Measurements from ENCODE around the gene PNMT.

PNMT gene, protein sequence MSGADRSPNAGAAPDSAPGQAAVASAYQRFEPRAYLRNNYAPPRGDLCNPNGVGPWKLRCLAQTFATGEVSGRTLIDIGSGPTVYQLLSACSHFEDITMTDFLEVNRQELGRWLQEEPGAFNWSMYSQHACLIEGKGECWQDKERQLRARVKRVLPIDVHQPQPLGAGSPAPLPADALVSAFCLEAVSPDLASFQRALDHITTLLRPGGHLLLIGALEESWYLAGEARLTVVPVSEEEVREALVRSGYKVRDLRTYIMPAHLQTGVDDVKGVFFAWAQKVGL

GRCh38 chr17:39667945-39668924 lies at the start of gene PNMT:
PNMT (plus strand) TSS chr17:39668453; CDS start chr17:39668476, 23 bp downstream.
- DNase-seq, result peak; percentile 19

DNA sequence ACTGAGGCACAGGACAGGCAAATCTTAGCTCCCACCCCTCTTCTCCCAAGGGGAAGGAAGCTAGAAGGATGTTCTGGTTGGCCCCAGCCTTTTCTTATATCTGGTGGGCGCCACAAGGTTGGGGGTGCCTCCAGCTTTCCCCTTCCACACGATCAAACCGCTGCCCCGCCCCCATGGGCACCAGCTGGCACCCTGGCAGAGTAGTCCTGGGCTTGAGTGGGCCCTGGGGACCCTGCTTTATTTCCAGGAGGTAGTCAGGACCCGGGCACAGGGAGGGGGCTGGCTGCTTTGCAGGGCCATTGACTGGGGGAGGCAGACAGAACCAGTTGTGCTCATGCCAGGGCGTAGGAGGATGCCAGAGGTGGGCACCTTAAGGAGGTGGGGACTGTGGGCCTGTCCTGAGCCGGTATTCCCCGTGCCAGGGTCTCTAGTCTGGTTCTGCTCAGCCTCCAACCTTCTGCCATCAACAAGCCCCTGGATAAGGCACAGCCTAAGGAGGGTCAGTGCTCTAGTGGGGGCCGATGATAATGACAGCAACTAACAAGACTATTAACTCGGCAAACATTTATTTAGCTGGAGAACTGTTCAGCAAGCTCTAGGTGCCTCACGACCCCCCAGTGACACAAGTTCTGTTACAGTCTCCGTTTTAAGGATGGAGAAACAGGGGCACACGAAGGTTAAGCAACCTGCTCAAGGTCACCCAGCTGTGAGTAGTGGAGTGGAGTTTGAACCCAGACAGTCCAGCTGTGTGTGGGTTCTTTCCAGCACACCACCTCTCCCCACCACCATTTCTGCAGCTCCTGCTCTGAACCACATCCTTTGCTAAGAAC lies 49.1 kb upstream of the PNMT start:
- no peak for DNase-seq

GRCh38 chr17:39619786-39620101 lies 48.5 kb upstream of the PNMT start:
- no peak for DNase-seq

GRCh38 chr17:39621523-39622379 lies 46.5 kb upstream of the PNMT start:
- peak; percentile 92 for DNase-seq

DNA sequence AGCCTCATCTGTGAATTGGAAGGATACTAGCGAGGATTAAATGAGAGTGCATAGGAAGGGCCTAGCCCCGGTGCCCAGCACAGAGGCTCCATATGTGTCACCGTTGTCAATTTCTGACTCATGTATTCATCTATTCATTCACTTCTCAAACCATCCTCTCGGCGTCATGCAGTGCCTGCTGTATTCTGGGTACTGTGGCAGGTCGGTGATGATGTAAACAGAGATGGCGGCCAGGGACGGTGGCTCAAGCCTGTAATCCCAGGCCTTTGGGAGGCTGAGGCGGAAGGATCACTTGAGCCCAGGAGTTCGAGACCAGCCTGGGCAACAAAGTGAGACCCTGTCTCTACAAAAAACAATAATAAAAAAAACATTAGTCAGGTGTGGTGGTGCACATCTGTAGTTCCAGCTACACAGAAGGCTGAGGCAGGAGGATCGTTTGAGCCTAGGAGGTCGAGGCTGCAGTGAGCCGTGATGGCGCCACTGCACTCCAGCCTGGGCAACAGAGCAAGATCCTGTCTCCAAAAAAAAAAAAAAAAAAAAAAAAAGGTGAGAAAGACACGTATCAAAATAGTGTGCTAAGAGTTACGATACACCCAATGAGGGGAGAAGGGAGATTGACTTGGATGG lies 45.8 kb upstream of the PNMT start:
- DNase-seq, result no peak

DNA sequence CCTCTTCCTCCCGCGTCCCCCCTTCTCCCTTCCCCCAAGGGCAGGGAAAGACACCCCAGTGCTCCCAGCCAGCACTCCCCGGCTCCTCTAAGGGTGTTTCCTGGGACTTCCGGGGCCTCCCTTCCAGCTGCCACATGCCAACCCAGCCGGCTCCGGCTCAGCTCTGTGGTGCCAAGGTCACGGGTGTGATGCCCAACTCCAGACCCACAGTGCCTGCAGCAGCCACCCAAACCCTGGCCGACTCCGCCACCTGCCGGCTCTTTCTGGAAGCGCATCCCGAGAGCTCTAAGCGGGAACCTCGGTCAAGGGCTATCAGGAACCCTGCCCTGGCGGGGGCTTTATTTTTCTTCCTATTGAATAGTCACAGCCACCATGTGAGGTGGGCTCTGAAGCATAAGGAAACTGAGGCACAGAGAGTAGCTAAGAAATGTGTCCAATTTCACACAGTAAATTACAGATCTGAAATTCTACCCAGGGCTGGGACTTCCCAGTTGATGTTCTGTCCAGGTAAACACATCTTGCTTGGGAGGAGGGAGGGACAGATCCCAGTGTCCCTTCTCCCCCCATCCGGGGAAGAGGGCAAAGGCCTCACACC lies 44.8 kb upstream of the PNMT start:
- peak; percentile 88 for DNase-seq

DNA sequence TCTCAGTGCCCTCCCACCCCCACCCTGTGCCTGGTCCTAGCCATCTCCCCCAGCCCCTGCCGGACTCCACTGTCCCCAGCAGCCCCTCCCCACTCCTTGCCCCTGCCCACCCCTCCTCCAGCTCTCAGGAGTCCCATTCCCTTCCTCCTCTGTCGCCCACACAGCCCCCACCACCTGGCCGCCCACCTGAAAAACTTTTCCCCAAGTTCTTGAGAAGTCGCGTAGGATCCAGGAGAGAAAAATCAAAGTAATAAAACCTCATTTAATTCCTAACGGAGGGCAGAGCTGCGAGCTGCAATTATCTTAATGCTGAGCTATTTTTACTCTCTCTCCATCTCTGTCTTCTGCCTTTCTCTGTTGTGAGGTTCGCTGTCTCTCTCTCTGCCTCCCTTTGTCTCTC lies 43.9 kb upstream of the PNMT start:
- no peak for DNase-seq

GRCh38 chr17:39625198-39625785 lies 43.0 kb upstream of the PNMT start:
- no peak for DNase-seq

DNA sequence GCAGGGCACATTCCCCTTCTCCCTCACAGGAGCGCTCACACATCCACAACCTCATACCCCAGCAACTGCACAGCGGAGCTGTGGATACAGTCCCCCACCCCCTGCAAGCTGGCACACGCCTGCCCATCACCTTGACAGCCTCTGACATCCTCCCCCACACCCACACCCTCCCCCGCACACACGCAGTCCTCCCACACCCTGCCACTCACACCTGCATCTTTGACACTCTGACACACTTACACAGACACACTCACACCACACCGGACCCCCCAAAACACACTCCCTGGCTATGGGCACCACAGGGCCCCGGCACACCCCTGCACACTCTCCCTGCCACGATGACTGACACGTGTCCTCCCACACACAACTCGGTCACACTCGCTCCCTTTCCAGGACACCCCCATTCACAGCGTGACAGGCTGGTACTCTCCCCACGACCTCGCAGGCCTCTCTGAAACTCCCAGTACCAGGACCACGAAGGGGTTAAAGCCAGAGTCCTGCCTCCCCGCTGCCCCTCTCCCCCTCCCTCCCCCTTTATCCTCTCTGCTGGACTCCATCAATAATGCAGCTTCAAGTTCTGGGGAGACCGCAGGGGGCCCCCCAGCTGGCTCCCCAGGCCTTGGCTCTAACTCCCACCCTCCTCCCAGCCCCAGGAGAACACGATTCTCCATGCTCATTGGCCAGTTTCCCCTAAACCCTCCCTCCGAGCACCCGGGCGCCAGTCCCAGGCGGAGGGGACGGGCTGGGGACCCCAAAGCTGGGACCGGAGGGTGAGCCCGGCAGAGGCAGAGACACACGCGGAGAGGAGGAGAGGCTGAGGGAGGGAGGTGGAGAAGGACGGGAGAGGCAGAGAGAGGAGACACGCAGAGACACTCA lies 41.8 kb upstream of the PNMT start, which contains the start of gene PPP1R1B:
TSS of gene PPP1R1B (plus strand) at position 782 of the 876 bp plus-strand sequence. CDS start 441 bp downstream, outside the sequence.
- peak; percentile 59 for DNase-seq

DNA sequence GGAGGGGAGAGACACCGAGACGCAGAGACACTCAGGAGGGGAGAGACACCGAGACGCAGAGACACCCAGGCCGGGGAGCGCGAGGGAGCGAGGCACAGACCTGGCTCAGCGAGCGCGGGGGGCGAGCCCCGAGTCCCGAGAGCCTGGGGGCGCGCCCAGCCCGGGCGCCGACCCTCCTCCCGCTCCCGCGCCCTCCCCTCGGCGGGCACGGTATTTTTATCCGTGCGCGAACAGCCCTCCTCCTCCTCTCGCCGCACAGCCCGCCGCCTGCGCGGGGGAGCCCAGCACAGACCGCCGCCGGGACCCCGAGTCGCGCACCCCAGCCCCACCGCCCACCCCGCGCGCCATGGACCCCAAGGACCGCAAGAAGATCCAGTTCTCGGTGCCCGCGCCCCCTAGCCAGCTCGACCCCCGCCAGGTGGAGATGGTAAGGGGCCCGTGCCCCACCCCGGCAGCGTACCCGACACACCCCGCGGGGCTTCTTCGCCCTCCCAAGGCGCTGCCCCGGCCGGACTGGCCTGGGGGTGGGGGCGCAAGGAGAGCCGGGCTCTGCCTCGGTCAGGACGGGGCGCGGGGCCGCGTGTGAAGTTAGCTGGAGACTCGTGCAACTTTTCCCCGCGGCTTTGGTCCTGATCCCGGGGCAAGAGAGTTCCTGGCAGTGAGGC lies 41.1 kb upstream of the PNMT start:
- no peak for DNase-seq

GRCh38 chr17:39627712-39628516 lies 40.3 kb upstream of the PNMT start:
- DNase-seq, result no peak

DNA sequence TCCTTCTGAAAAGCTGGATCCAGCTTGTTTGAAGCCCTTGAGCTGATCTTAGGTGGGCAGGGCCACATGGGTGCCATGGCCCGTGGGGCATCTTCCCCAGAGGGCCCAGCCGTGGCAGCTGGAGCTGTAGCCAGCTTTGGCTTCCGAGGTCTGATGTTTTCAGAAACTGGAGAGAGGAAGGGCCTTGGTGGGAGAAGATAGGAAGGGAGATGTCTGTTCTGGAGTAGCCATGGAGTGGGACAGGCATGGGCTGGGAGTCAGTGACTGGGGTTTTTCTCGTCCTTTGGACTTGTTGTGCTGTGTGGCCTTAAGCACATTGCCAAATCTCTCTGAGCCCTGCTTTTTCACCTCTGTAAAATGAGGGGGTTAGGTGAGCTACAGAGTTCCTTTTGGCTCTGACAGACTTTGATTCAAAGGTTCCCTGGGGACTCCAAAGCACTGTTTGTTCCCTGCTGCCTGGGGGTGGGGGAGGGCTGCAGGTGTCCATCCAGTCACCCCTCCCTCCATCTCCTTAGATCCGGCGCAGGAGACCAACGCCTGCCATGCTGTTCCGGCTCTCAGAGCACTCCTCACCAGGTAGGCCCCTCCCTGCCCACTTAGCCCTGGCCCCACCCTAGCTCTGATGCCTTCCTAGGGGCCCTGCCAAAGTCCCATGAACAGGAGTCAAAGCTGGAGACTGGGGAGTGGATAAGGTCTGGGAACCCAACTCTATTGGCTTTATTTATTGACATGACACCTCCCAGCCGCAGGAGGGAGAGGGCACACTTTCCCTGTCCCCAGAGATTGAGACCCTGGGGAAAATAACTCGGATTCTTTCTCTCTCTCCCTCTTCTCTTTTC lies 39.4 kb upstream of the PNMT start:
- no peak for DNase-seq

GRCh38 chr17:39629494-39629880 lies 38.8 kb upstream of the PNMT start:
- DNase-seq, result no peak

DNA sequence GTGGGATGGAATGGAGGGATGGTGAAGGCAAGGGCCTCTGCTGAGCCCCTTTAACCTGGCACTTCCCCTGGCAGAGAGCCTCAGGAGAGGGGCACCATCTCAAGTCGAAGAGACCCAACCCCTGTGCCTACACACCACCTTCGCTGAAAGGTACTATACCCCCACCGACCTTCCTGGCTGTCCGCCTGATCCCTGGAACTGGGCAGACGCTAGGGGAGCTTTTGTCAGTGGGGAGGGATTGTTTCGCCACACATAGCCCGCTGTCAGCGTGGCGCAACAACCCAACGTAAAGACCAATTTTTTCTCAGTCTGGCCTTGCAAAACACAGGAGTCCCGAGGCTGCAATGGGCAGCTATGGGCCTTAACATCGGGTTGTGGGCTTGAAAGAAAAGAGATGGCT lies 38.4 kb upstream of the PNMT start:
- no peak for DNase-seq

GRCh38 chr17:39631403-39631802 lies 36.9 kb upstream of the PNMT start:
- no peak for DNase-seq

GRCh38 chr17:39632153-39632941 lies 35.9 kb upstream of the PNMT start:
- peak; percentile 70 for DNase-seq

Measured in midbrain (tissue), 1 donor.